BE2C (cell line): ENCODE measurements around the gene IGIP.

Experiments used
- DNase-seq: peaks from one replicate; pipeline ENCODE4 v3.0.0-alpha.2; 2020
- H3K27me3 ChIP-seq: fragments of 250-450 bp; sonication (Bioruptor Pico); 2 replicates; pipeline ENCODE4 v1.5.1; 2020; ENCODE audit warnings: mild to moderate bottlenecking
- H3K36me3 ChIP-seq: fragments of 250-450 bp; sonication (Bioruptor Pico); 2 replicates; pipeline ENCODE4 v1.5.1; 2020; ENCODE audit warnings: mild to moderate bottlenecking
- H3K4me1 ChIP-seq: fragments of 250-450 bp; sonication (Bioruptor Pico); 2 replicates; pipeline ENCODE4 v1.5.1; 2020
- H3K4me3 ChIP-seq: 2 replicates; pipeline ENCODE4 v1.5.1; 2011; ENCODE audit warnings: low read depth, low read length
- H3K9me3 ChIP-seq: fragments of 250-450 bp; sonication (Bioruptor Pico); 2 replicates; pipeline ENCODE4 v1.5.1; 2020
- TF ChIP-seq, protein P1 (sequence below): IDR thresholded peaks from 2 replicates; pipeline ENCODE4 v1.5.1; 2012; ENCODE audit warnings: mild to moderate bottlenecking, low read depth, low read length

Gene IGIP

DNA sequence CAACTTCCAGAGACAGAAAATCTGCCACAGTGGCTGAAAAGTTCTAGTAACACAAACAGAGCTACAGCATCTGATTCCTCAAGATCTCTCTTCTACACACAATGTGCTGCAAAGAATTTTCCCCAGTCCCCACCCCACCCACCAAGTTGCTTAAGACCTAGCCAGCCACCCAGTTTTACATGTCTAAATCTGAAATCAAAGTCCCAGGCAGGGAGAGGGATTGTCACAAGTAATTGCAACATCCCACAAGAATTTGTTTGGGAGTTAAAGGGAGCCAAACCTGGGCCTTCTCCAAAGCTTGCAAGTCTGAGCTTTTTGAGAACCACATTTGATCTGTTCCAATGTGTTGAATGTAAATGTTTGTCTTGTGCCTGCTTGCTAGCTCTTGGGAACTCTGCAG is 15.5 kb downstream of the IGIP start:
- no peak for DNase-seq

GRCh38 chr5:140142246-140142645 is 16.5 kb downstream of the IGIP start:
- DNase-seq, result no peak
- no peak overlapping the region for H3K4me3 ChIP-seq
- no peaks in the 10 kb centered on the region for H3K27me3 ChIP-seq
- no peaks in the 10 kb centered on the region for H3K9me3 ChIP-seq
- H3K4me1 ChIP-seq, result no peaks in the 10 kb centered on the region
- H3K36me3 ChIP-seq, result no peaks in the 10 kb centered on the region
- TF ChIP-seq, protein P1, sequence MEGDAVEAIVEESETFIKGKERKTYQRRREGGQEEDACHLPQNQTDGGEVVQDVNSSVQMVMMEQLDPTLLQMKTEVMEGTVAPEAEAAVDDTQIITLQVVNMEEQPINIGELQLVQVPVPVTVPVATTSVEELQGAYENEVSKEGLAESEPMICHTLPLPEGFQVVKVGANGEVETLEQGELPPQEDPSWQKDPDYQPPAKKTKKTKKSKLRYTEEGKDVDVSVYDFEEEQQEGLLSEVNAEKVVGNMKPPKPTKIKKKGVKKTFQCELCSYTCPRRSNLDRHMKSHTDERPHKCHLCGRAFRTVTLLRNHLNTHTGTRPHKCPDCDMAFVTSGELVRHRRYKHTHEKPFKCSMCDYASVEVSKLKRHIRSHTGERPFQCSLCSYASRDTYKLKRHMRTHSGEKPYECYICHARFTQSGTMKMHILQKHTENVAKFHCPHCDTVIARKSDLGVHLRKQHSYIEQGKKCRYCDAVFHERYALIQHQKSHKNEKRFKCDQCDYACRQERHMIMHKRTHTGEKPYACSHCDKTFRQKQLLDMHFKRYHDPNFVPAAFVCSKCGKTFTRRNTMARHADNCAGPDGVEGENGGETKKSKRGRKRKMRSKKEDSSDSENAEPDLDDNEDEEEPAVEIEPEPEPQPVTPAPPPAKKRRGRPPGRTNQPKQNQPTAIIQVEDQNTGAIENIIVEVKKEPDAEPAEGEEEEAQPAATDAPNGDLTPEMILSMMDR, result no peak

More for the DNA sequence above, 15.5 kb downstream of the IGIP start:
- H3K27me3 ChIP-seq, result no peaks in the 10 kb centered on the region
- no peak overlapping the region for H3K4me3 ChIP-seq
- H3K4me1 ChIP-seq, result no peaks in the 10 kb centered on the region
- no peaks in the 10 kb centered on the region for H3K9me3 ChIP-seq
- H3K36me3 ChIP-seq, result no peaks in the 10 kb centered on the region
- TF ChIP-seq, protein P1, result no peak

- H3K27me3 ChIP-seq, result no peaks in the 10 kb centered on the region
- TF ChIP-seq, protein P1, result no peak
- H3K4me3 ChIP-seq, result no peak overlapping the region
- no peaks in the 10 kb centered on the region for H3K9me3 ChIP-seq
- no peaks in the 10 kb centered on the region for H3K4me1 ChIP-seq
- H3K36me3 ChIP-seq, result no peaks in the 10 kb centered on the region
- no peak for DNase-seq
Measured at GRCh38 chr5:140142856-140143255, 17.1 kb downstream of the IGIP start.

DNA sequence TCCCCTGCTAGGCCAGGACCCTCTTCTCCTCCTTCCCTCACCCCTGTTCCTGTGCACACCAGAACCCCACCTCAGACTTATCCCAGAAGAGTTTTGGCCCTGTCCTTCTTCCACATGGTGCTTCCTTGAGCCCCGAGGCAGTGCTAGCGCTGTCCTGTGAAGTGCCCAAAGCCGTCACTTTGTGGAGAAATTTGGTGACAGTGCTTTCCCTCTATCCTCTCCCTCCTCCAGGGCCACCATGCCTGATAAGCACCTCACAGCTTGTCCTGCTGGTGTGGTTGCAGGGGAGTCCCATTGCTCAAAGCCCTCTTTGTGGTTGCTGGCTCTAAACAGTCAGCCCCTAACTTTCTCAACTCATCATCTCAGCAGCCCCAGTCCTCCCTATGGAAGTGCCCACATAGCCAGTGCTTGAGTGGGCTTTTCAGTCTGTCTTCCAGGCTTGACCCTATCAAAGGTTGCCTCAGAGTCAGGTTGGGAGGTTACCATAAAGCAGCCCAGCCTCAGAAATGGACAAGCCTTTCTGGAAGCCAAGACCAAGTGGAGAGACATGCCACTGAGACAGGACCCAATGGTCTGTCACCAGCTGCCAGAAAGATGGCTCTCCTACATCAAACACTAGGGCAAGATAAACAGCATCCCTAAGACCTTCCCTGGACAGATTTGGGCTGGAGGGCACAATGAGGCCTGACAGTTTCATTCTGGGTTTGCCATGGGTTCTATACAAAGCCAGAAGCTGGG is 18.0 kb downstream of the IGIP start:
- no peak for DNase-seq
- no peaks in the 10 kb centered on the region for H3K36me3 ChIP-seq
- H3K4me1 ChIP-seq, result no peaks in the 10 kb centered on the region
- H3K27me3 ChIP-seq, result no peaks in the 10 kb centered on the region
- TF ChIP-seq, protein P1, result no peak
- no peak overlapping the region for H3K4me3 ChIP-seq
- no peaks in the 10 kb centered on the region for H3K9me3 ChIP-seq

DNA sequence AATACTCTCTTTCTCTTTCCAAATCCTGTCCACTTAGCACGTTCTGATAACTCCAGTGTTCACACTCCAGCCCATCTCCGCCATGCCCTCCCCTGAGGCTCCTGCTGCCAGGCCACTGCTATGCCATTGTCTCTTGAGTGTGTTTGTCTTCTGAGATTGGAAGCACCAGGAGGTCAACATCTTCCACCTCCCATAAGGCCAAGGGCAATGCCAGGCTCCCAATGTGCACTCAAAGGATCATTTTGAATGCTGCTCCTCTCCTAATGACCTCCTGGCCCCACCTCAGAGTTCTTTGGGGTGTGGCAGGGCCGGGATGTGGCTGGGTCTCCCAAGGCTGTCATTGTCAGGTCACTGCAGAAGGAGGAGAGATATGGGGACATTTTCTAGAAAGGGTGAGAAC is 19.5 kb downstream of the IGIP start:
- Histone ChIP-seq H3K4me3 (peak overlapping the region; percentile 54), H3K9me3 (no peaks in the 10 kb centered on the region), H3K36me3 (no peaks in the 10 kb centered on the region), H3K27me3 (no peaks in the 10 kb centered on the region), H3K4me1 (no peaks in the 10 kb centered on the region)
- TF ChIP-seq, protein P1, result no peak
- no peak for DNase-seq

DNA sequence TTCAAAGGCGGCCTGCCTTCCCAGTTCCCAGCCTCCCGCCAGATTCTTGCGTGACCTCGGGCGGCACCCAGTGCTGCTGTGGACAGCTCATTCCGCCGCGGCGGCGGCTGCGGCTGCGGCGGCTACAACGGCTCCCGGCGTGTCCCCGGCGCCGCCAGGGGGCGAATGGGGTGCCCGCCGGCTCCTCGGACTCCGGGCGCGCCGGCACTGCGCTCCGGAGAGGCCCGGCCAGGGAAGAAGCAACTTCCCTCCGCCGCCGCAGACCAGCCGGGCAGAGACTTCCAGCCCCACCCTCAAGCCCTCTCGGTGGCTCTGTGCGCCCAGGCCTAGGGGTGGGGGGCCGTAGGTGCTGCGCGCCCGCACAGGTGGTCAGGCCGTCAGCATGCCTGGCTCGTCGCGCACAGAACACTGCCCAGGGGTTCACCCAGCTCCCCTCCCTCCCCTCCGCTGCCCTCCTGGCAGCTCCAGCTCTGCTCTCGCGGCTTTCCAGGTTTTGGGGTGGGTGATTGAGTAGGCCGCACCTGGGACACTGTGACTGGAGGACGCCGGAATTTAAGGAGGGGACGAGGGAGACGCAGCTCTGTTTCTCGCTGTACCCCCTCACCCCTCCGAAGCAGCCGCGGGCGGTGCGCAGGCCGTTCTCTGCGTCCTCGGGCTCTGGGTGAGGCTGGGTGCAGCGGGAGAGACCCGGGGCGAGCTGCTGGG is 20.2 kb downstream of the IGIP start:
- Histone ChIP-seq H3K4me1 (no peaks in the 10 kb centered on the region), H3K36me3 (no peaks in the 10 kb centered on the region), H3K27me3 (no peaks in the 10 kb centered on the region), H3K9me3 (no peaks in the 10 kb centered on the region), H3K4me3 (peak overlapping the region; percentile 54)
- TF ChIP-seq, protein P1, result peak; percentile 43; the same call in 1 of the 2 replicates
- DNase-seq, result peak; percentile 82
